NCI-H2227 (cell line): Measurements from ENCODE around the gene CLEC18B.

ENCODE experiments used
- DNase-seq: peaks from one replicate; lab custom pipeline; 2025; ENCODE audit not compliant: unreplicated experiment; lab: John Stamatoyannopoulos, UW

CLEC18B gene

DNA sequence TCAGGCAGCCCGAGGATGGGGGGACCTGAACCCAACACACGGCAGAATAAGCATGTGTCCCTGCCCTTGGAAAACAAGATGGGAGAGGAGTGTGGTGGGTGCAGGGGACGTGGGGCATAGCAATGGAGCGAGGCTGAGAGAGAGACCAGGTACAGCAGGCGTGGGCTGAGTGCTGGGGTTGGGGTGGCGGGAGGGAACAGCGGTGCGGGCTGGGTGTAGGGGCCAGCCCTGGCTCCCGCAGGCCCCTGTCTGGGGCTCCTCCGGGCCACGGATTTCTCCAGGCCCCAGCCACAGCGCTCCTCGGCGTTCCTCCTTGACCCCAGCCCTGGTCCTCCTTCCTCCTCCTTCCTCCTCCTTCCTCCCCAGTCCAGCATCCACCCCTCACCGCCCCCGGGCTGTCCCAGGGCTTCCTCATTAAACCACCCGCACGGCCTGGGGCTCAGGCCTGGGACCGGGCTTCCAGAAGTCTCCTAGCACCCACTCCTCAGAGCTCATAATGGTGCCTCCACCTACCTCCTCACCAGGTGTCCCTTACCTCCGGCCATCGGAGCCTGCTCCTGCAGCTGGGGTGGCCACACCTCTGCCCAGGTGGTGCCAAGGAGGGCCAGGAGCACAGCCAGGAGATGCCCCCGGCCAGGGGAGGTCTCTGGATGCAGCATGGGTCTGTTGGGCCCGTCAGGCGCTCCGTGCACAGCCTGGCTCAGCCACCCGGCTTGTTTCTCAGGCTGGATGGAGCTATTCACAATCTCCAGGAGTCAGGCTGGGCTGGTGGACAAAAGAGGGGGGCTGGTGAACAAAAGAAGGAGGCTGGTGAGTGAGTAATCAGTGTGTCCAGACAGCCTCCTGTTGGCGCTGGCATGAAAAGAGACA is at the start of gene CLEC18B:
Gene CLEC18B, minus strand, starts transcription at position 867 of the 870 bp plus-strand sequence. Its CDS starts 208 bp downstream, at position 659.
- DNase-seq = peak; percentile 1

DNA sequence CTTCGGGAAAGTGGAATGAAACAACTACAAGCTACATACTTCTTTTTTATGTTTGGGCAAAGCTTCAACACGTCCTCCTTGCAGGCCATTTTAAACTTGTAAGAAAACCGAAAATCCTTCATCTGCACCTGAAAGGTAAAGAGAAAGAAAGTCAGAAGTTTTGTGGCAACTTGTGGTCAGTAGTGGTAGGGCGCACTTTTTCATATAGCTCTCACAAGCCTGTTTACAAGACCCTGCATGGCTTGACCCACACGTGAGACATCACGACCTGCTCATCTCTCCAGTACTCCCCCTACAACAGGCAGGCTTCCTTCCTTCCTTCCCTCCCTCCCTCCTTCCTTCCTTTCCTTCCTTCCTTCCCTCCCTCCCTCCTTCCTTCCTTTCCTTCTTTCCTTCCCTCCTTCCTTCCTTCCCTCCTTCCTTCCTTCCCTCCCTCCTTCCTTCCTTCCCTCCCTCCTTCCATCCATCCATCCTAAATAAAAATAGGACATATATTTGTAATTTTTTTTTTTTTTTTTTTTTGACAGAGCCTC is 48.7 kb upstream of the CLEC18B start:
- no peak for DNase-seq

DNA sequence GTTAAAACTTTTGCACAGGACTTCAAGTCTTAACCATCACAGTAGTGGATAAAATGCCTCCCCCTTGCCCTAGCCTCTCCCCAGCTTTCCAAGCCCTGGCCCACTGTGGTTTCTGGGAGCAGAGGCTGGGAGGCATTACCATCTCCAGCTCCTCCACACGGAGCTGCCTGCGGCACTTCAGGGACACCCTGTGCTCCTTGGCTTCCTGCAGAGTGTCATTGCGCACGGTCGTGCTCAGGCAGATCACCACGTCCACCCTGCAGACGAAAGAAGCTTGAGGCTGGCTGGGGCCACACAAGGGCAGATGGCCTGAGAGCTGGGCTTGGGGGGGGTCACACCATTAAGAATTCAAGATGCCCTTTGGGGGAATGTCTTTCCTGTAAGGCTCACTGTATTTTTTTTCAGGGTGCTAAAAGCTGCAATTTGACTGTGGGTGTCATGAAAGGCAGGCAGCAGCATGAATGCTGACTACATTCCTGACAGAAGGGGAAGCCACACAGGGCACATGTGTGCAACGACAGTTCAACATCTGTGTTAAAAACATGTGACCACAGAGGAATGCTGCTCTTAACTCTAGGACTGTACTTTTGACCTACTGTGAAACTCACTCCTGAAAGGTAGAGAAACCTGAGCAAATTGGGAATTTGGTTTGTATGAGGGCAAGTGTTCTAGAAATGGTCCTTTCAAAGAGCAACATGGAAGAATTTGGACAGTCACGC is 47.7 kb upstream of the CLEC18B start:
- DNase-seq = no peak

DNA sequence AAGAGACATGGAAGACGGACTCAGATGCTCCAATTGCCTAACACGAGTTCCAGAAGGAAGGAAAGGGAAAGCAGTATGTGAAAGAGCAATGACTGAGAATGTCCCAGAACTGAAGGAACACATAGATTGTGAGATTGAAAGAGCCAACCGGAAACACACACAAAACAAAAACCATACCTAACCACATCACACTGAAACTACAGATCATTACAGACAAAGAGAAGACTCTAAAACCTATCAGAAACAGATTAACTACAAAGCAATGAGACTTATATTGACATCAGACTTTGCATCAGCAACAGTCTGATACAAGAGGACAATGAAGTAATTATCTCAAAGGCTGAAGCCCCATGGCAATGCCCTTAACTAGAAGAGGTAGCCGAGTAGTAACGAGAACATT is 45.6 kb upstream of the CLEC18B start:
- no peak for DNase-seq

DNA sequence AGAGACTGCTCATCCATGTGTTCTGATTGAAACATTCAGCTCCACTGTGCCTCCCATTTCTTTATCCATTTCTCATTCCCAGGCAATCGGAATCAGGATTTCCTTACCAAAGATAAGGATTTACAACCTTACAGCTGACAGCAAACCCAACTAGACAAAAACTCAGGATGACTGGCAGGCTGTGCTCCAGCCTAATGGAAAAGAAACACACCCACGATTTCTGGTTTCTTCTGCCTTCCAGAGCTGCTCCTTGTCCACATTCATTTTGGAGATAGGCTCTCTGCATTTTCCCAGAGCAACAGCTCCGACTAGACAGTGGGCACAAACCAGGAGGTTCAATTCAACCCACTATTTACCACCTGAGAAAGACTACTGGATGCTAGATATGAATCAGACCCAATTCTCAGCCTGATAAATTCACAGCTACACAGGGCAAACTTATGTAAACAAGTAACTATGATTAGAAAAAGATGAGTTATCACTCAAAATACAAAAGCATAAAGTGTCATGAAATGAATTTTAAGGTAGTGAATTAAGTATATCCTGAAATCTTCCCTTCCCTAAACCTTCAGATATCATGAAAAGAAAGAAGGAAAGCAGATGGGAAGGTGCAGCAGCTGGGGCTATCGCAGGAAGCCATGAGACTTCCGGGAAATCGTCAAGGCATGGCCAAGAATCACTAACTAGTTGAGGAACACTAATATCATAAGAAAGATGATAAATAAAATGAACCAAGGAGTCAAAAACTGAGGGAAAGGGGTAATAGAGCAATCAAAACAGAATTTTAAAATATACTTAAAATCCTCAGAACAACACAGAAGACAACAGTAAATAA is 44.8 kb upstream of the CLEC18B start:
- DNase-seq = no peak

DNA sequence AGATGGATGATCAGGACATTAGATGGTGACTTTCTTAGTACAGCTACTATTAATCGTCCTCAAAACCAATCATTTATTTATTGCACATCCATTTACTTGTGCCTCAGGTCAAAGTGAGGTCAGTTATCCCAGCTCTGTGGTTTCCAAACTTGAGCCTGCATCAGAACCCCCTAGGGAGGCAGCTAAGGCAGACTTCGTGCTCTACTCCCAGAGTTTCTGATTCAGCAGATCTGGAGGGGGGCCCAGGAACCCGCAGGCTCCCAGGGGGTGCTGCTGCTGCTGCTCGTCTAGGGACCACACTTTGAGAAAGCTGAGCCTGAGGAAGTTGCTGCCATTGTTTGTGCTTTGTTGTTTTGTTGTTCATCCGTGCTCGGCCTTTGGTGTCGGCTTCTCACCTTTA is 44.0 kb upstream of the CLEC18B start:
- DNase-seq = no peak

DNA sequence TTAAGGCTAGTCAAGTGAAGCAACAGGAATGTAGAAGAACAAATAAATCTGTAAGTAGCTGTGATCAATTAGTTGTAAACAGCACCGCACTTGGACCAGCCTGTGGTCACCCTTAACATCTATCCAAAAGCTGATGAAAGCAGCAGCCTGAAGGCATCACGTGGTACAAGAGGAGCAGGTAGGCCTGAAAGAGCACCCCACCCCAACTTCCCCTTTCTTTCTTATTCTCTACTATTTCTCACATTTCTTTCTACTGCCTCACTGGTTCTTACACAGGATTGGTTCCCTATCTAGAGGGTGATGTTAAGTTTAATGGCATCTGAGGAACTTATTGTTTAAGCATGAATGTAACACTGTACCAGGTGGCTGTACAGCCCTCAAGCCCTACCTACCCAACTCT is 42.6 kb upstream of the CLEC18B start:
- no peak for DNase-seq

DNA sequence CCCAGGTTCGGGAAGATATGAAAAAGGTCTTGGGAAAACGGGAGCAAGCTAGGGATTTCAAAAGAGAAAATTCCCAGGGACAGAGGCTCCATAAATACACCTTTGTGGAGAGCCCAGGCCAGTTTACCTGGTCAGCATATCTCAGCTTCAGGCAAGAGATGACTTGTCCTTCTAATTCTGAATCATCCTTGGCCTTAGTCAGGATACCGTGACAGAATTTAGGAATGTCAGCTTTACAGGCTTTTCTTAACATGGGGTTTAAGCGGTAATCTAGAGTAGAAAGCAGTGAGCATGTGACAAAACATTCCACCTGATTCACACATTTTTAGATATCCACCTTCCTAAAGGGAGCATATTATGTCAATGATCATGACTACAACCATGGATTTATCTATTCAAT is 41.1 kb upstream of the CLEC18B start:
- no peak for DNase-seq

DNA sequence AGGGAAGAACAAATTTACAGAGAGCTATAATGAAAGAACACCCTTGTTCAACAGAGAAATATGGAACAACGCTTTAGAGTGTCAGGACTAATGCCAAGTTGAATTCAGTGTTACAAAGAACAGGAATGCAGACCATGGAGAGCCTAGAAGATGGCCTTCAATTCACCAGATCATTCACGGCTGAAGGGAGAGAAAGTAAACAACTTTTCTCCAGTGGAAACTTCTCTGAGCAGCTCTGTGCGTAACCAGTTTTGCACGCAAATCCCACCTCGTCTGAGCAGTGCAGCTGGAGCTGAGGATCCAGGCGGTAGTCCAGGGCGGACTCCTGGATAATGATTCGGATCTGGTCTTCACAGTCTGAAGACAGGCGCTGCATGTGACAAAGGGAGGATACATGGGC is 40.5 kb upstream of the CLEC18B start:
- DNase-seq = no peak

DNA sequence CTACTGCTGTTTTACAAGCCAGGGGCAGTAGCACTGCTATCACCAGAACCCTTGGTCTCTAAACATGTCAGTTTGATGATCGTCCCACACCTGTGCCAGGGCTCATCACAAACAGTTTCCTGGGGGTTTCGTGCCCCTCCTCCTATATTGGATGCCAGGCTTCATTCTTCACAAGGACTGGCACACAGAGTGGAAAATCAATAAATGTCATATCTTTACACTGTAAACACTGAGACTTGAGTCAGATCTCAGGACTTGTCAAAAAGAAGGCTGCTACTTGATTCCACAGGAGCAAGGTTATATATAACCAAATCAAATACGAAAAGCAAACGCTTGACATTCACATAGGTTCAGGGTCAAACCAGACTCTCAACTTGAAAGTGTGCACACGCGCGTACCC is 39.3 kb upstream of the CLEC18B start:
- no peak for DNase-seq

DNA sequence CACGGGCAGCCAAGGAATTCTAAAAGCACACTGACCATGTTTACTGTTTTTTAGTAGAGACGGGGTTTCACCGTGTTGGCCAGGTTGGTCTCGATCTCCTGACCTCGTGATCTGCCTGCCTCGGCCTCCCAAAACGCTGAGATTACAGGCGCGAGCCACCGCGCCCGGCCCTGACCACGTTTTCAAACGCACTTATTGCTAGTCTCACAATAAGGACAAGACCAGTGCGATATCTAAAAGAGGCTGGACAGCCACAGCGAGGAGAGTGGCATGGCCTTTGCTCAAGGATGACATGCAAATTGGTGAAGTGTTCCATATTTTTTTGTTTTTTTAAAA is 35.0 kb upstream of the CLEC18B start:
- DNase-seq = no peak

DNA sequence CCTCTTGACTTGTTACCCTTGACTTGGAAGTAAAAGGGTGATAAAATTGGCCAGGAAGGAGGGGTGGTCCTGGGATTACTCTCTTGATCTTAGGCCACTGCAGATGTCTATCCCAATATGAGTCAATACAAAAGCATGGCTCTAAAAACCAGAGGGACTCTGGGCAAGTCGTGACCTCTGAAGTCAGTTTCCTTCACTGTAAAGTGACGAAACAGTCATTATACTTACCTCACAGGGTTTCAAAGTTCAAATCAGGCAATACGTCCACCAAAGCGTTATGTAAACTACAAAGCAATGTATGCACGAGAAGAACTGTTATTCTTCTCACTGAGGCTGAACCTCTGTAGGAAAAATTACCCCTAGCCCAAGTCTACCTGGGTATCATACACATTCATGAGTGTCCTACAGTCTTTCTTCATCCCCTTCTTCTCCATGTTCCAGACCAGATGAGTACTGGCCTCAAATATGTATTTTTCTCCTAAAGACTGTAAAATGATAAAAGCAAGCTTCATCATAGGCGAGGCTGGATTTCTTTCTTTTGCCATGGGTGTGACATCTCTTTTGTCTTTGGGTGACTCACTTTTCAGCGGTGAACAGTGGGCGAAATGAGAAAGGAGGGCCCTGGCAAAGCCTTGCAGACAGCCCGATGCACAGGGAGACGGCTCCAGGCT is 34.5 kb upstream of the CLEC18B start:
- DNase-seq = no peak

DNA sequence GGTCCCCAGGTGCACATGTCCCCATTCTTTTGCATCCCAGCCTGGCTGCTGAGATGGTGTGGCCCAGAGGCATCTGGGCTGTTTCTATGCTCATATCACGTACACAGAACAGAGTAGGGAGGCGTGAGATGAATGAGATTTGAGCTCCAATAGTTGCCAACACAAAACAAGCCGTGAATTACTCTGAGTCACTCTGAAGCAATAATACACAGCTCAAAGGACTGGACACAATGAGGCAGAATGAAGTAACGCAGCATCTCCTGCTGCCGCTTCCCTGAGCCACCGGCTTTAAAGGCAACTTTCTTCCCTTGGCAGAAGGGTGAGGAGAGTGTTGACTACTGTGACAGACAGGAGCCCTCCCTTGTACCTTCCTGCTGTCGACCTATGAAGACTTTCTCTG is 33.9 kb upstream of the CLEC18B start:
- no peak for DNase-seq

DNA sequence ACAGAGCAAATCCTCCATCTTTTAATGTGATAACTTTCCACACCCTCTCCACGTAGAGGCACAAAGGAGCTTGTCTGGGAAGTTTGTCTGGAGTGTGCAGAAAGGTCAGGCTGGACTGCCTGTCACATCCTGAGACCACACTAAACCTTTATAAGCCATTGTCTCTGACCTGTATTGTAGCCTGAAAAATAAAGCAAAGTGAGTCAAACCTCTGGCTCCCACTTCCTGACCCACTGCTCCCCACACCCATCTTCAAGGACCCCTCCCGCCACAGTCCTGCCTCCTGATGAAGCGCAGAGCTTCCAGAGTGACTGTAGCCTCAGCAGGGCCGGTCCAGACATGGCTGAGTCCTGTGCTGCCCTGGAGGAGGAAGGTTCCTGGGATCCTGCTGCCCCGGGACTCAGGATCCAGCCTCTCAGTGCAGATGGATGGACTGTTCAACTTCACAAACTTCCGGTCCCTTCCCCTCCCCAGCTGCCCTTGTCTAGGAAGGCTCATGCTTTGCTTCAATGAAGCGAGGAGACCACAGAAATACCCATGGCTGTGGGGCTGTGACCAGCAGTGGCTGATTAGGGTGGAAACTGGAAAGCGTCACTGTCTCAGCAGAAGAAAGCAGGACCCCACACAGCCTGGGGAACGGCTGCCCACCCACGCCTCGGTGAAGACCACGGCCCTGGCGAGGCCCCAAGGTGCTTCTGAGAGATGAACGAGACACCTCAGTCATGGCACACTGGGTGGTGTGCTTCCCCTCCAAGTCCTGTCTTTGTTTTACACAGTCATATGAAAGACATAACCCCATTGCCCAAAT is 30.9 kb upstream of the CLEC18B start:
- no peak for DNase-seq

DNA sequence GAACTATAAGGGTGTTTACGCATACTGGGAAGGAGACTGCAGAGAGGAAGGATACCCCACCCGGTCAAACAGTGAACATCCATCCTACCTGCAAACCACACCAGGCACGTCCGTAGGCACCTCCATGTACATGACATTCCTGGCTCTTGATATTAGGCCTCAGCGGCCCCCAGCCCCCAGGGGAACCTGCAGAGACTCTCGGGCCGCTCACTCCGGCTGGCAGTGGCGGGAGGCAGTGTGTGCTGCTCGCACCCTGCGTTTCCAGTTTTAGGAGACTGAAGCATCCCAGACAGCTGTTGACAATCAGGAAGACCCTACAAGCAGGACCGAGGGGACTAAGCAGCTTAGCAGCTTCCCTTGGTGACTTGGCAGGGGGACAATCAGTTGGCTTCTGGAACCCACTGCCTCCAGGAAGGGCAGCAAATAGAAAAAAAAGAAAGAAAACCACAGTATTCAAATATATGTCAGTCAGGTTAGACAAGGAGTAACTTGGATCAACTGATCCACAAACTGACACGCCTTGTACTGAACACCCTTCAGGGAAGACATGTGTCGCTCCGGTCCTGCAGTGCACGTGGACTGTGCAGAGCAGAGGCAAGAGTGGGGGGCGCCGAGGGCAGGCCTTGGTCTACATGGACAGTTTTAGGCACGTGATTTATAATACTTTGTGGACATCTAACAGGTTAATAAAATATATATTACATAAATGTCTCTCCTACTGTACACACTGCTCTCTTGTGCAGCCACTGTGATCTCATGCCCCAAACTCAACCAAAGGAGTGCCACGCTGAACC is 29.9 kb upstream of the CLEC18B start:
- DNase-seq = no peak

DNA sequence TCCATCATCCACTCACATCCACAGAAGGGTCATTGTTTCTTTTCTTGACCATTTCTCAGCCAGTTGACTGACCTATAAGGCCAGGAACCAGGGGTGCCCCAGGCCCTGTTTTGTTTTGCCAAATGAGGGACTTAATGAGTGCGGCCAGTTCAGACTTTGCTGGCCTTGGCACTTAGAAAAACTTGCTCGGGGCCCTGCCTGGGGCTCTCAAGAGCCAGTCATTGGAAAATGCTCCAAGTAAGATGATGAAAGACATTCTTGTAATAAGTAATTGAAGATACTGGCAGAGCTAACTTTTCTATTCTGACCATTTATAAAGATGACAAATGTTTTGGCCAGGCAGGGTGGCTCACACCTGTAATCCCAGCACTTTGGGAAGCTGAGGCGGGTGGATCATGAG is 29.0 kb upstream of the CLEC18B start:
- no peak for DNase-seq

DNA sequence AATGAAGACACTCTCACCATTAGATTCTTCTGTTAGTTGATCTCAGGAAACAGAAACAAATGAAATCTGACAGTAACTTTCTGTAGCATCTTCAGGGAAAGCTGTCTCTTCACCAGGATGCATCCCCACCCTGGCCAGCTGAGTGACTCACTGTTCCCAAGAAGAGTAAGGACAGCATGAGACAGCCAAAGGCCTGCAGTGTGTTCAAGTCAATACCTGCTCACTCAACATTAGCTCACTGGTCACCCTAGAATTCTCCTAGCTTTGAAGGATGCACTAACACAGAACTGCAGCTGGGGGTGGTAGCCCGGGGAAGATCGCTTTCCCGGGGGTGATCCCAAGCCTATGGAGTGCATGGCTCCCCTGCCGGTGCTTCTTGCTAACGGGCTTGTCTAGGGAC is 28.2 kb upstream of the CLEC18B start:
- DNase-seq = no peak

DNA sequence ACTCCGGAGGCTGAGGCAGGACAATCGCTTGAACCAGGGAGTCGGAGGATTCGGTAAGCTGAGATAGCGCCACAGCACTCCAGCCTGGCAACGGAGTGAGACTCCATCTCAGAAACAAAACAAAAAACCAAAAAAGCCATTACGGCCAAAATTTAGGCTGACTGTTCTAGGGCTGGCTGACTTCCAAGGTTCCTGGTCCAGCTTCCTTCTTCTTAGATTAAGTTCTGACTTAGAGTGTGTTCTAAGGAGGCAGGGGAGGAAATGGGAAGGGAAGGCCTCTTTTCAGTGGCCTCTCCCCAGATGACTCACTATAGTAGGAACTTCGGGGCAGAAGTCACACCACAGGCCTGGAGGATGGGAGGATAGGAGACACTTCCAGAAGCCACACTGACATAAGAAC is 27.7 kb upstream of the CLEC18B start:
- DNase-seq = no peak

DNA sequence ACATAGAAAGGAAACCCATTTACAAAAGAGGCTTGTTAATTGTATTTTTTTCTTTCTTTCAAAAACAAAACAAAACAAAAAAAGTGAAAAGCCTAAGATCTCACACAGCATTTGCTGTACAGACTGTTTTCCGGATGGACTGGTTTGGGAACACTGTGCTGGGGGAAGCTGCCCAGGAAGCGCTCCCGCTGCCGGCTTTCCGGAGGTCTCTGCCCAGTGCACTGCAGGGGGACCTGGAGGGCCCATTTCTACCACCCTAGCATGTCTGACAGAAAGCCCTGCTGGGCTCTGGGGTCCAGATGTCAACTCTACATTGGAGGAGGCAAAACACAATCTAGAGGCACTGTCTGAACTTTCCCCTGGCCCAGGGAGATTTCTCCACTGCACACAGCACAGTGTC is 26.3 kb upstream of the CLEC18B start:
- DNase-seq = no peak
